ENCODE measurements around the gene COMMD4.

GRCh38 chr15:75360391-75360790, 24.5 kb downstream of the COMMD4 start:
- TF ChIP-seq CTCF (IDR thresholded peaks at IDR 0.05): no peak
- no peak for TF ChIP-seq EP300 (IDR thresholded peaks at IDR 0.05)
- TF ChIP-seq POLR2AphosphoS5 (IDR thresholded peaks at IDR 0.05): no peak
- TF ChIP-seq POLR2A (IDR thresholded peaks at IDR 0.05): no peak
